Breast epithelium (tissue), 4 donors: ENCODE results near the gene GSC. TPM values are rescaled to one million over a fixed set of nuclear protein-coding genes. Genes with fewer than 3 reads are reported as not detected.

Experiments used
- DNase-seq, 2 donors: peaks; one replicate each; pipeline ENCODE4 v3.0.0-alpha.2; 2019; ENCODE audit warnings: low spot score in 2 of 2
- H3K27ac ChIP-seq, 2 donors: fragments of 200-600 bp; sonication (generic) in 1 of 2; one replicate each; pipeline ENCODE4 v1.5.1; 2016 to 2019; ENCODE audit warnings: mild to moderate bottlenecking in 1 of 2
- H3K27me3 ChIP-seq, 2 donors: fragments of 200-600 bp; sonication (generic) in 1 of 2; one replicate each; pipeline versions ENCODE4 v1.5.1 to v1.6.0; 2017 to 2019; ENCODE audit warnings: control low read depth in 1 of 2, mild to moderate bottlenecking in 1 of 2
- H3K36me3 ChIP-seq: fragments of 200-600 bp; one replicate; pipeline ENCODE4 v1.5.1; 2019
- H3K4me1 ChIP-seq, 2 donors: fragments of 200-600 bp; sonication (generic); one replicate each; pipeline ENCODE4 v1.5.1; 2016 to 2019; ENCODE audit warnings: control low read depth in 1 of 2
- H3K4me3 ChIP-seq, 3 donors: fragments of 200-600 bp; sonication (generic); 1 replicate in 2 of 3; 2 replicates in 1 of 3; pipeline ENCODE4 v1.5.1; 2016 to 2019; ENCODE audit warnings: mild to moderate bottlenecking in 3 of 3, moderate library complexity in 2 of 3
- H3K9me3 ChIP-seq, 2 donors: fragments of 200-600 bp; sonication (generic) in 1 of 2; one replicate each; pipeline ENCODE4 v1.5.1; 2016 to 2019; ENCODE audit warnings: control low read depth in 1 of 2
- CTCF ChIP-seq, 3 donors: fragments of 450-650 bp; IDR thresholded peaks; one replicate each; pipeline ENCODE4 v1.5.1; 2016 to 2017; ENCODE audit warnings: antibody characterized with exemption in 3 of 3, mild to moderate bottlenecking in 3 of 3, moderate library complexity in 3 of 3
- POLR2A ChIP-seq: fragments of 450-650 bp; IDR thresholded peaks from one replicate; pipeline ENCODE4 v1.6.1; 2016; ENCODE audit warnings: antibody characterized with exemption, mild to moderate bottlenecking, moderate library complexity
- POLR2AphosphoS5 ChIP-seq, 3 donors: sonication (generic); formaldehyde crosslinking; IDR thresholded peaks; one replicate each; pipeline ENCODE4 v1.6.1; 2017; ENCODE audit warnings: antibody characterized with exemption in 3 of 3
- intact Hi-C: fragments of 100-400 bp; cut with DNase I; formaldehyde crosslinking; loops from one replicate; pipeline ENCODE4 v1.15.1; 2023; ENCODE audit warnings: low total_unique reads
- total RNA-seq, 3 donors: library from RNA; depleted of rRNA; stranded (reverse); fragments of >200 nt; gene quantifications; one replicate each; pipeline ENCODE4 v1.1.0, GENCODE V29; 2016

Gene GSC
- total RNA-seq, 3 donors from 2014 or later, result 8.3 to 13.8 (median 9.8) TPM

GRCh38 chr14:94787092-94787491 lies 17.2 kb upstream of the GSC start:
- intact Hi-C loops, result loop anchor here (5.0 kb wide), 1 partner anchor 1350 kb away; no protein-coding TSS in a partner anchor
- TF ChIP-seq CTCF (IDR thresholded peaks at IDR 0.05) (no peak), POLR2AphosphoS5 (IDR thresholded peaks at IDR 0.05) (no peak), POLR2A (no peak)

GRCh38 chr14:94780536-94781399 lies 10.9 kb upstream of the GSC start:
- H3K9me3 ChIP-seq, result no peaks in the 10 kb centered on the region
- peaks cover 0 to 4% of the 10 kb centered on the region in 2 donors for H3K27me3 ChIP-seq
- intact Hi-C loops, result no loop called here
- no peaks in the 10 kb centered on the region for H3K36me3 ChIP-seq
- H3K4me1 ChIP-seq, result no peaks in the 10 kb centered on the region
- no peak for DNase-seq
- no peak overlapping the region for H3K4me3 ChIP-seq
- no peak overlapping the region for H3K27ac ChIP-seq
- TF ChIP-seq CTCF (IDR thresholded peaks at IDR 0.05) (no peak), POLR2A (no peak), POLR2AphosphoS5 (IDR thresholded peaks at IDR 0.05) (no peak)

More at GRCh38 chr14:94787092-94787491, 17.2 kb upstream of the GSC start:
- H3K4me1 ChIP-seq, result no peaks in the 10 kb centered on the region
- no peak overlapping the region for H3K4me3 ChIP-seq
- no peaks in the 10 kb centered on the region for H3K27me3 ChIP-seq
- H3K36me3 ChIP-seq, result no peaks in the 10 kb centered on the region
- no peaks in the 10 kb centered on the region for H3K9me3 ChIP-seq
- no peak for DNase-seq
- H3K27ac ChIP-seq, result no peak overlapping the region

GRCh38 chr14:94779713-94780112 lies 9.8 kb upstream of the GSC start:
- H3K27me3 ChIP-seq, result peaks cover 0 to 9% of the 10 kb centered on the region in 2 donors
- TF ChIP-seq POLR2A (no peak), CTCF (IDR thresholded peaks at IDR 0.05) (no peak), POLR2AphosphoS5 (IDR thresholded peaks at IDR 0.05) (no peak)
- no peaks in the 10 kb centered on the region for H3K9me3 ChIP-seq
- no peak for DNase-seq
- H3K27ac ChIP-seq, result no peak overlapping the region
- H3K4me1 ChIP-seq, result no peaks in the 10 kb centered on the region
- no peaks in the 10 kb centered on the region for H3K36me3 ChIP-seq
- H3K4me3 ChIP-seq, result no peak overlapping the region
- intact Hi-C loops, result no loop called here

- TF ChIP-seq POLR2AphosphoS5 (IDR thresholded peaks at IDR 0.05) (no peak), CTCF (IDR thresholded peaks at IDR 0.05) (no peak), POLR2A (no peak)
- DNase-seq, result no peak
- Histone ChIP-seq H3K27me3 (peaks cover 0 to 44% of the 10 kb centered on the region in 2 donors), H3K4me1 (no peaks in the 10 kb centered on the region), H3K27ac (no peak overlapping the region), H3K9me3 (no peaks in the 10 kb centered on the region), H3K36me3 (no peaks in the 10 kb centered on the region), H3K4me3 (no peak overlapping the region)
- intact Hi-C loops, result no loop called here
Observed at GRCh38 chr14:94775871-94776210, 5.9 kb upstream of the GSC start.

GRCh38 chr14:94775091-94775870 lies 5.4 kb upstream of the GSC start:
- DNase-seq, result no peak
- intact Hi-C loops, result no loop called here
- H3K27ac ChIP-seq, result no peak overlapping the region
- H3K36me3 ChIP-seq, result no peaks in the 10 kb centered on the region
- TF ChIP-seq POLR2AphosphoS5 (IDR thresholded peaks at IDR 0.05), result no peak
- TF ChIP-seq POLR2A, result no peak
- TF ChIP-seq CTCF (IDR thresholded peaks at IDR 0.05), result no peak
- H3K9me3 ChIP-seq, result no peaks in the 10 kb centered on the region
- peaks cover 0 to 44% of the 10 kb centered on the region in 2 donors for H3K27me3 ChIP-seq
- H3K4me1 ChIP-seq, result no peaks in the 10 kb centered on the region
- no peak overlapping the region for H3K4me3 ChIP-seq
